Medulla oblongata (tissue), 1 donor: ENCODE data around the gene GRAMD1B.
"Not testable (repeated sequence)": the region's sequence is repeated elsewhere in the genome, so short reads cannot be mapped to it uniquely, and the experiment has no call there.

Experiments used
- DNase-seq: peaks from one replicate; pipeline ENCODE4 v3.0.0-alpha.2; 2015; ENCODE audit errors: extremely low spot score

Gene GRAMD1B

DNA sequence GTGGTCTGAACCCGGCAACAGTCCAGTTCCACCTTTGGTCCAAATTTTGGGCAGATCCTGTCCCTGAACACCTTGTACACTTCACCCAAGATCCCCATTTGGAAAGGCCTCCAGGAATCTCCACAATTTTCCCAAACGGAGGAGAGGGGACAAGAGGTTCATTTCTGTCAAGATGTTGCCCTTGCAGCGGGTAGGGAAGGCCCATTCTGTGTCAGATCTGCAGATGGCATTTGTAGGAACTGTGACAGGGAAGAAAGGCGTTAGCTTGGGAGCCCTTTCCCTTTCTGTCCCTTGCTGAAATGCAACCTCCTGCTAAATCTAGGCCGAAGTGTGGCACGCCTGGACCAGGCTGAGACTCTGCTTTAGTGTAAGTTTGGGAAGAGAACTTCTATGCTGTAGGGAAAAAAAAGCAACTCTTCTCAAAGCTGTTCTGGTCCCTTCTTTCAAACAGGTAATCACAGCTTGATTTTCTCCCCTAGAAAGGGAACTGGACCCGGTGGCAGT, 138.3 kb downstream of the GRAMD1B start:
- no peak for DNase-seq

- no peak for DNase-seq
Measured at GRCh38 chr11:123569393-123569792, 139.3 kb downstream of the GRAMD1B start.

DNA sequence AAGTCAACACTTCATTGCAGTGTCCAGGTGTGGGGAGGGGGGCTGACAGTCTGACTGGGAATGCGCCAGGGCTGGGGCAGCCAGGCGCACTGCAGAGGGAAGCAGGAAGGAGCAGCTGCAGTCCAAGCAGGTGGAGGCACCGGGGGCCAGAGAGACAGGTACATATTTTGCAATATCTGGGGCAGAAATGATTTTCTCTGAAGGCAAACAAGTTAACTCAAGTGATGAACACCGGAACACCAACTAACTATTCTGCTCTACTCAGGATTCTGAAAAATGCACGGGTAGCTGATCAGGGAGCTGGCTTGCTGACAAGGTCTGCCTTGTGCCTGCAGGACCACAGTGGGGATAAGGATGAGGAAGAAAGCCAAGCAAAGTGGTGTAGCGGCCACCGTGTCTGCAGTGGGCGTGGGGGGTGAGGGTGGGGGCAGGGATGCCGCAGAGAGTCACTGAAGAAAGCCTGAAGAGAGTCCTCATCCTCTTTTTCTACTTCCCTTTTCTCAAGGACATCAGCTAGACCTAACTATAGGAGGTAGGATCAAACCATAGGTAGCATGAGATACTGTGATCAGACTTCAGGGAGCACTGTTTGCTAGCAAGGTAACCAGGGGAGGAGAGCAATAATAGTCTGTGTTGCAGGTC, 141.0 kb downstream of the GRAMD1B start:
- DNase-seq, result no peak

DNA sequence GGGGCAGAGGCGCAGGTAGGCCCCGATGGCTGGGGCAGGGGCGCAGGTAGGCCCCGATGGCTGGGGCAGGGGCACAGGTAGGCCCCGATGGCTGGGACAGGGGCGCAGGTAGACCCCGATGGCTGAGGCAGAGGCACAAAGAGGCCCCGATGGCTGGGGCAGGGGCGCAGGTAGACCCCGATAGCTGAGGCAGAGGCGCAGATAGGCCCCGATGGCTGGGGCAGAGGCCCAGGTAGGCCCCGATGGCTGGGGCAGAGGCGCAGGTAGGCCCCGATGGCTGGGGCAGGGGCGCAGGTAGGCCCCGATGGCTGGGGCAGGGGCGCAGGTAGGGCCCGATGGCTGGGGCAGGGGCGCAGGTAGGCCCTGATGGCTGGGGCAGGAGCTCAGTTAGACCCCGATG, 142.7 kb downstream of the GRAMD1B start:
- not testable (repeated sequence) for DNase-seq

- no peak for DNase-seq
Measured at GRCh38 chr11:123573286-123573685, 143.2 kb downstream of the GRAMD1B start.

- DNase-seq, result no peak
Measured at GRCh38 chr11:123575441-123575840, 145.4 kb downstream of the GRAMD1B start.

DNA sequence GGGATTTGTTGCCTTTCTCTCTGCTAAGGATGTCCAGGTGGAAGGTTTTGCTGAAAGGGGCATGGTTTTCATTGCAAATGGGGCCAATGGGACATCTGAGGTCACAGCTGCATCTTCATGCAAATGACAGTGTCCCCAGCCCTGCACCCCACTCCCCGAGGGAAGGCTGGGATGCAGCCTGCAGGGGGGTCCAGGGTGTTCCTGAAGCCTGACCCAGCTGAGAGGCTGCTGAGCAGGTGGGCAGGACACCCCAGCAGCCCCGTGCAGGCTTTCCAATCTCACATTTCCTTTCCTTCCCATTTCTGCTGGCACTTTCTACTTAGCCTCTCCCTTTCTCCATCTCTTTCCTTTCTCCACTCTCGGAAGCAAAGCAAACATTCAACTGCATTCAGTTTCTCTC, 146.0 kb downstream of the GRAMD1B start:
- no peak for DNase-seq

DNA sequence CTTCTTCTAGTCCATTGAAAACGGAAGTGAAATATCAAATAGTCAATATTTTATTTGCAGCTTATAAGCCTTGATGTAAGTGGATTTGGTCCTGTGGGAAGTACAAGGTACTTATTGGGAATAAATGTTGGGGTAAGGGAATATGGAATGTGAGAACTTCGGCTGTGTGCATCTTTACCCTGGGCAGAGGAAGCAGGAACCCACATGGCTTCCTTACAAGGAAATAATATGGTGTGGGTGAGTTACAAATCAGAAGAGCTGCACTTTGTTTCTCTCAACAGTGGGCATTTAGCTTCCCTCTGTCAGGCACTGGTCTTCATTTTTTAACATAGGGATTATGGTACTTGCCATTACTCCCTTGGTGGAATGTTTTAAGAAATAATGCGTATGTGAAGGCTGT, 146.4 kb downstream of the GRAMD1B start:
- DNase-seq, result peak; percentile 17

- DNase-seq, result peak; percentile 73
Measured at GRCh38 chr11:123577081-123577598, 147.1 kb downstream of the GRAMD1B start.

GRCh38 chr11:123578778-123579481, 148.9 kb downstream of the GRAMD1B start:
- DNase-seq, result no peak

DNA sequence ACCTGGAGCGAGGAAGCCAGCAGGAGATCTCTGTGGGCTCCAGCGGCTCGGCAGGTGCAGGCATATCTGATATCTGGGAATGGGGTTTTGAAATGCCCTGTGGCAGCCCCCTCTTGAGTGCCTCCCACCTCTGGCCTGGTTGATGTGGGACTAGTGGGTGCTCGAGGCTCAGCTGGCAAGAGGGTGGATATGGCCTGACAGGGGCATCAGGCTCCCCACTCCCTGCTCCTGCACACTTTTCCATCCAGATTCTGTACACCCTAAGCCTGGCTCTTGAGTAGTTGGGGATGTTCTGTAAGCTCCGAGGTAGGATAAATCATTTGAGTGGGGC, 149.4 kb downstream of the GRAMD1B start:
- DNase-seq, result no peak

DNA sequence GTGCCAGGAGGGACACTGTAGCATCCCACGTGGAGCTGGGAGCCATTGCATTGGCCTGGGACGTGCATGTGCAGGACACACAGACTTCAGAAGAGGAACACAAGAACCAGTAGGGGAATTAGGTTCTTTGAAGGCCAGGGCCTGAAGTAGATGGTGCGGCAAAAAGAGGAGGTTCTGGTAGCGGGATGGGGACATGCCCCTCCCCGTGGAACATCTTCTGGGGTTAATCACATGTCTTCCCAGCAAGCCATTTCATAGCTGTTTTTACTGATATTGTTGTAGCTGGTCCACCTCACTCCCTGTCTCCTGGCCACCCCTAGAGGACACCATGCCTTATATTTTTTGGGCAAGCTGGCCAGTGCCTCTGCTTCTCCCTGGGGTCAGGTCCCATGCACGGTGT, 150.1 kb downstream of the GRAMD1B start:
- DNase-seq, result no peak

- no peak for DNase-seq
Measured at GRCh38 chr11:123580557-123581275, 150.6 kb downstream of the GRAMD1B start.

- no peak for DNase-seq
Measured at GRCh38 chr11:123581651-123582399, 151.8 kb downstream of the GRAMD1B start.

DNA sequence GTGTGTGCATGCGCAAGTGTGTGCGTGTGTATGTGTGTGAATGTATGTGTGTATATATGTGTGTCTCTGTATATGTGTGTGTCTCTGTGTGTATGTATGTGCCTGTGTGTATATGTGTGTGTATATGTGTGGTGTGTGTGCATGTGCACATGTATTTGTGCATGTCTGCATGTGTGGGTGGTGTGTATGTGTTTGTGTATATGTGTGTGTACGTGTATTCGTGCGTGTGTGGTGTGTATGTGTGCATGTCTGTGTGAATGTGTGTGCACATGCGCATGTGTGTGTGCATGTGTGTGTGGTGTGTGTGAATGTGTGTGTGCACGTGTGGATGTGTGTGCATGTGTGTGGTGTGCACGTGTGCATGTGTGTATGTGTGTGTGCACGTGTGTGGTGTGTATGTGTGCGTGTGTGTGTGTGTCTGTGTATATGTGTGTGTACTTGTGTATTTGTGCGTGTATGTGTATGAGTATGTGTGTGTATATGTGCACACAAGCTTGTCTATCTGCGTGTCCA, 153.0 kb downstream of the GRAMD1B start:
- no peak for DNase-seq

DNA sequence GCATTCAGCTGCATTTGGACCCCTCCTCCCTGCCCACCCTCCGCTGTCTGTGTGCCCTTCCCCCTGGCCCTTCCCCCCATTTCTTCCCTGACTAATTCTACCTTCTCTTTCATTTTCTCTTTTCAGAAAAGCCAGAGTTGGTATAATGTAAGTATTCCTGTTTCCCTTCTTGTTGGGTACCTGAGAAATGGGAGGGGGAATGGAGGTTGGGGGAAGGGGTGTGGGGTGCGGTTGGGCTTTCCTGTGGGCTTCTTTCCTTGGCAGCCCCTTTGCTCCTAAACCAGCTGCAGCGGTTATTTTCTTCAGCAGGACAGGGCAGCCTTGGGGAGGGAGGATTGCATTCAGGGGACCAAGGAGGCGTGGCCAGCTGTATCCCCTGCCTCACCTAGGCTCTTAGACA, 154.1 kb downstream of the GRAMD1B start:
- DNase-seq, result no peak

DNA sequence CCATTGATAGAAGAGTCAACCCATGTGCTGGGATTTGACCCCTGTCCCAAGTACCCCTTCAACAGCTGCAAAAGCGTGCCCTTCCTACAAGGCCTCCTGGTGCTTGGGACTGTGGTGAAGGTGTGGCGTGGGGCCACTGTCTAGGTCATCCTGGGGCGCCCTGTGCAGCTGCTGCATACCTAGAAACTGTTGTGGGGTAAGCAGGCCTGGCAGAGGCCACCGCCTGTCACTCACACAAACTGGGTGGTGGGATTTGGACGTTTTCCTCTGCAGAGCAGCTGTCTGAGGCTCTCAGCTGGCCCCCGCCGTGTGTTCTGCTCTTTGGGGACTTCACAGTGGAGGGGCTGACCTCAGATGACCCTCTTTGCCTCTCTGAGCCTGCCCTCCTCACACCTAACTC, 154.7 kb downstream of the GRAMD1B start:
- DNase-seq, result no peak

DNA sequence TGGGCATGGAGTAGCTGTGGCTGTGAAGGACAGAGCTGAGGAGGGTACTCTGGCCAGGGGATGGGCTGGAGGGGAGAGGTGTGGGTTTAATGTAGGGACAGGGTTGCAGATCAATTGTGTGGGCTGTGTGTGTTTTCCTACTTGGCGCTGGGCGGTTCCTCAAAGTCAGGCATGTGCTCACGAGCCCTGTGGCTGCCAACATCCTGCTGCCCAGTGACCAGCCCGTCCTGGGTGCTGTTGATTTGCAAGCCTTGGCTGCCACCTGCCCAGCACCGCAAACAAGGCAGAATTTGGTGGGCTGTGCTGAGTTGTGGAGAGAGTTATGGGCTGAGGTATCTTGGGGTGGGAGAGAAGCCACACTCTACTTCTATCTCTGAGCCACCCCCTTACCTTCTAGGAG, 155.1 kb downstream of the GRAMD1B start:
- DNase-seq, result no peak

DNA sequence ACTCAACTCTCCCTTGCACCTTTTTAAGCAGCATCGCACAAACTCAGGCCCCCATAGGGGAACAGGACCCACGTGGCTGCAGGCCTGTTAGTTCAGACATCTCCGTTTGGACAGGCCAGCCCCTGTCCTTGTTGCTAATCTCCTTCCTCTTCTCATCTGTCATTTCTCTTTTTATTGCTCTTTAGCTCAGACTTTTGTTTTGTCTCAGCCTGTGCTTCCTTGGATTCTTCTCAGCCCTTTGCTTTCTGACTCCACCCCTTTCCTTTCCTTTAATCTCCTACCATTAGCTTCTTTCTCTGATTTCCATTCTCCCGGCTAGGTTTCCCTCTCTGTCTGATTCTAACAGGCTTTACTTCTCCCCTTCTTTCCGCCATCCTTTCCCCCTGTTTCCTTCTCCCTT, 155.6 kb downstream of the GRAMD1B start:
- no peak for DNase-seq

- no peak for DNase-seq
Measured at GRCh38 chr11:123586568-123586967, 156.5 kb downstream of the GRAMD1B start.

DNA sequence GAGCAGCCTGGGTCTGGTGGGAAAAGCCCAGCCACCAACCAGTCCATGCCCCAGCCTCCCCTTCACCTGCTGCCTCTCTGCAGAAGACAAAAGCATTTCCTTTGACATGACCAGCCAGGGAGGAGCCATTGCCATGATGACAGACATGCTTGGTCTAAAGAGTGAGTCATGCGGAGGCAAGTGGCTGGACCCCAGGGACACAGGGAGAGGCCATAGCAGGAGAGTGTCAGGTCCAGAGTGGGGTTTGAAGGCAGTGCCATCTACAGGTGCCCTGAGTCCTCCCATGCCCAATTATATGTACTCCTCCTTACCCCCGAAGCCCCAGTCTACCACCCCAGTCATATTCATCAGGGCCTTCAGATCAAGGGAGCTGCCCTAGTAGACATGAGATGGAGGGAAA, 157.0 kb downstream of the GRAMD1B start:
- no peak for DNase-seq

DNA sequence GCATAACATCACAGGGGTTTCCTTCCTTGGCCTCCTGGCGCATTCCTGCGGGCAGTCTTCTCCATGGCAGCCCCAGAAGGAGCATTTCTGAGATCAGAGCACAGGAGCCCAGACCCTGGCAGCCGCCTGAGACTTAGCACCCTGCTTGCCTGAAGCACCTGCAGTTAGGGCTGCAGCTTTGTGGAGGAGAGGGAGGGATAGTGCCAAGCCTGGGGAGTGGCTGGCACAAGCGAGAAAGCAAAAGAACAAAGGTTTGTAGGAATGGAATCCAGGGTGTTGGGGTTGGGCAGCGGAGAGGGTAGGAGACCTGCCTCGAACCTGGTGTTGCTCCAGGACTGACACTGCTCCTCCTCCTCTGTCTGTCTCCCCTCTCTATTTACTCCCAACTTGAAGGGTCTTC, 157.5 kb downstream of the GRAMD1B start:
- no peak for DNase-seq
